ENCODE data around the gene UTS2R. TPM values are rescaled to one million over a fixed set of nuclear protein-coding genes. Genes with fewer than 3 reads are reported as not detected.

UTS2R gene
- total RNA-seq, 1 experiment from 2014 or later = 0.46 TPM

- TF ChIP-seq, protein P1, sequence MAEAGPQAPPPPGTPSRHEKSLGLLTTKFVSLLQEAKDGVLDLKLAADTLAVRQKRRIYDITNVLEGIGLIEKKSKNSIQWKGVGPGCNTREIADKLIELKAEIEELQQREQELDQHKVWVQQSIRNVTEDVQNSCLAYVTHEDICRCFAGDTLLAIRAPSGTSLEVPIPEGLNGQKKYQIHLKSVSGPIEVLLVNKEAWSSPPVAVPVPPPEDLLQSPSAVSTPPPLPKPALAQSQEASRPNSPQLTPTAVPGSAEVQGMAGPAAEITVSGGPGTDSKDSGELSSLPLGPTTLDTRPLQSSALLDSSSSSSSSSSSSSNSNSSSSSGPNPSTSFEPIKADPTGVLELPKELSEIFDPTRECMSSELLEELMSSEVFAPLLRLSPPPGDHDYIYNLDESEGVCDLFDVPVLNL (CRISPR knock-in tag; IDR thresholded peaks at IDR 0.05; ENCODE audit: borderline replicate concordance, low read depth) = no peak
- no peak for TF ChIP-seq CBFB (CRISPR knock-in tag; IDR thresholded peaks at IDR 0.05; ENCODE audit: low read depth)
- TF ChIP-seq, protein P2, sequence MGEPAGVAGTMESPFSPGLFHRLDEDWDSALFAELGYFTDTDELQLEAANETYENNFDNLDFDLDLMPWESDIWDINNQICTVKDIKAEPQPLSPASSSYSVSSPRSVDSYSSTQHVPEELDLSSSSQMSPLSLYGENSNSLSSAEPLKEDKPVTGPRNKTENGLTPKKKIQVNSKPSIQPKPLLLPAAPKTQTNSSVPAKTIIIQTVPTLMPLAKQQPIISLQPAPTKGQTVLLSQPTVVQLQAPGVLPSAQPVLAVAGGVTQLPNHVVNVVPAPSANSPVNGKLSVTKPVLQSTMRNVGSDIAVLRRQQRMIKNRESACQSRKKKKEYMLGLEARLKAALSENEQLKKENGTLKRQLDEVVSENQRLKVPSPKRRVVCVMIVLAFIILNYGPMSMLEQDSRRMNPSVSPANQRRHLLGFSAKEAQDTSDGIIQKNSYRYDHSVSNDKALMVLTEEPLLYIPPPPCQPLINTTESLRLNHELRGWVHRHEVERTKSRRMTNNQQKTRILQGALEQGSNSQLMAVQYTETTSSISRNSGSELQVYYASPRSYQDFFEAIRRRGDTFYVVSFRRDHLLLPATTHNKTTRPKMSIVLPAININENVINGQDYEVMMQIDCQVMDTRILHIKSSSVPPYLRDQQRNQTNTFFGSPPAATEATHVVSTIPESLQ (CRISPR knock-in tag; IDR thresholded peaks at IDR 0.05) = no peak
- no peak for TF ChIP-seq OVOL2 (CRISPR knock-in tag; IDR thresholded peaks at IDR 0.05; ENCODE audit: borderline replicate concordance)
These were observed 25.3 kb downstream of the UTS2R start (continued) for GRCh38 chr17:82396601-82397435.

DNA sequence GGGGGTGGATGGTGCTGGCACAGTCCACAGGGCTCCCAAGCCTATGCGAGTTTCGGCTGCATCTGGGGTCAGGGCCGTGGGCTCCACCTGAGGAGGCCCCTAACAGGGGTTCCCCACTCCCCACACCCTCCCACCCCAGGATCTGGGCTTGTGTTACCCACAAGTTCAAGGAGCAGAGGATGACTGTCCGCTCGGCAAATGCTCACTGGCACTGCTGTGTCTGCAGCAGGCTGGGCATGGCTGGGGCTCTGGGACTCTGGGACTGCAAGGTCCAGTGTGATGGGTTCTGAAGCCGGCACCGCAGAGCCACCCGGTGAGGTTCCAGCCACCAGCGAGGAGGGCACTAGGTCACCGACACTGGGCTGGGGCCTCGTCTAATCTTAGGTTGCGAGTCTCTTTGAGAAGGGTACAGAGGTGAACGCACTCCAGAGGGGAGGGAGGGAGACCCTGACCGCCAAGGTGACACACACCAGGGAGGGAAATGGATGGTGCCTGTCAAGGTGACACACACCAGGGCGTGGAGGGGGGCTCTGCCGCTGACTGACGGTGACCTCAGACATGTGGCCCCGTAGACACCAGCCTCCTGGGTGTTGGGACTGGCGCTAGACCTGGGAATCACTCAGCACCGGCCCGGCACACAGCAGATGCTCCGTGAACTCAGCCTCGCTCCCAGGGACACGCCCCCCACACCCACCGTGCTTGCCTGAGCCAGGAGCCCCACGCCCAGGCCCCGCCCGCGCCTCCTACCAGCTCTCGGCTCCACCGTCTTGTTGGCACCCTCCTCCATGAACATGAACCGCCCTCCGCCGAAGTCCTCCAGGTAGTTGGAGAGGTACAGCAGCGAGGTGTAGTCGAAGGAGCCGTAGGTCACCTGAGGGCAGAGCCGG is 26.1 kb downstream of the UTS2R start:
- POLR2A ChIA-PET = no interaction called here
- H3K4me3 Mint-ChIP-seq = no peak overlapping the region
- ATAC-seq (no peak), DNase-seq (ENCODE audit: low spot score) (no peak)
- no peaks in the 10 kb centered on the region for H3K27me3 Mint-ChIP-seq (ENCODE audit: low read depth)
- no peaks in the 10 kb centered on the region for H3K4me1 Mint-ChIP-seq
- H3K27ac Mint-ChIP-seq = no peak overlapping the region
- H3K9me3 Mint-ChIP-seq = no peaks in the 10 kb centered on the region
- CTCF ChIA-PET = no interaction called here
- H3K36me3 Mint-ChIP-seq = peaks cover 5% of the 10 kb centered on the region
- TF ChIP-seq TP53 (CRISPR knock-in tag; IDR thresholded peaks at IDR 0.05) (no peak), ESRRA (CRISPR knock-in tag; IDR thresholded peaks at IDR 0.05; ENCODE audit: borderline replicate concordance) (no peak), ZNF423 (CRISPR knock-in tag; IDR thresholded peaks at IDR 0.05) (no peak), CDX4 (CRISPR knock-in tag; IDR thresholded peaks at IDR 0.05; ENCODE audit: borderline replicate concordance) (no peak), ZBTB21 (CRISPR knock-in tag; IDR thresholded peaks at IDR 0.05; ENCODE audit: borderline replicate concordance) (no peak), ELF4 (CRISPR knock-in tag; IDR thresholded peaks at IDR 0.05; ENCODE audit: low read depth) (no peak), MYBL2 (CRISPR knock-in tag; IDR thresholded peaks at IDR 0.05) (no peak), NR3C1 (CRISPR knock-in tag; conservative IDR thresholded peaks at IDR 0.05; ENCODE audit: low read depth) (no peak), ZNF396 (CRISPR knock-in tag; IDR thresholded peaks at IDR 0.05; ENCODE audit: borderline replicate concordance) (no peak), FOXP4 (CRISPR knock-in tag; IDR thresholded peaks at IDR 0.05) (no peak)
- TF ChIP-seq, protein P2 (CRISPR knock-in tag; IDR thresholded peaks at IDR 0.05) = no peak
- TF ChIP-seq, protein P3, sequence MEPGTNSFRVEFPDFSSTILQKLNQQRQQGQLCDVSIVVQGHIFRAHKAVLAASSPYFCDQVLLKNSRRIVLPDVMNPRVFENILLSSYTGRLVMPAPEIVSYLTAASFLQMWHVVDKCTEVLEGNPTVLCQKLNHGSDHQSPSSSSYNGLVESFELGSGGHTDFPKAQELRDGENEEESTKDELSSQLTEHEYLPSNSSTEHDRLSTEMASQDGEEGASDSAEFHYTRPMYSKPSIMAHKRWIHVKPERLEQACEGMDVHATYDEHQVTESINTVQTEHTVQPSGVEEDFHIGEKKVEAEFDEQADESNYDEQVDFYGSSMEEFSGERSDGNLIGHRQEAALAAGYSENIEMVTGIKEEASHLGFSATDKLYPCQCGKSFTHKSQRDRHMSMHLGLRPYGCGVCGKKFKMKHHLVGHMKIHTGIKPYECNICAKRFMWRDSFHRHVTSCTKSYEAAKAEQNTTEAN (CRISPR knock-in tag; IDR thresholded peaks at IDR 0.05) = no peak
- TF ChIP-seq, protein P4, sequence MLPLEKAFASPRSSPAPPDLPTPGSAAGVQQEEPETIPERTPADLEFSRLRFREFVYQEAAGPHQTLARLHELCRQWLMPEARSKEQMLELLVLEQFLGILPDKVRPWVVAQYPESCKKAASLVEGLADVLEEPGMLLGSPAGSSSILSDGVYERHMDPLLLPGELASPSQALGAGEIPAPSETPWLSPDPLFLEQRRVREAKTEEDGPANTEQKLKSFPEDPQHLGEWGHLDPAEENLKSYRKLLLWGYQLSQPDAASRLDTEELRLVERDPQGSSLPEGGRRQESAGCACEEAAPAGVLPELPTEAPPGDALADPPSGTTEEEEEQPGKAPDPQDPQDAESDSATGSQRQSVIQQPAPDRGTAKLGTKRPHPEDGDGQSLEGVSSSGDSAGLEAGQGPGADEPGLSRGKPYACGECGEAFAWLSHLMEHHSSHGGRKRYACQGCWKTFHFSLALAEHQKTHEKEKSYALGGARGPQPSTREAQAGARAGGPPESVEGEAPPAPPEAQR (CRISPR knock-in tag; IDR thresholded peaks at IDR 0.05) = no peak
- TF ChIP-seq, protein P5, sequence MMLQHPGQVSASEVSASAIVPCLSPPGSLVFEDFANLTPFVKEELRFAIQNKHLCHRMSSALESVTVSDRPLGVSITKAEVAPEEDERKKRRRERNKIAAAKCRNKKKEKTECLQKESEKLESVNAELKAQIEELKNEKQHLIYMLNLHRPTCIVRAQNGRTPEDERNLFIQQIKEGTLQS (CRISPR knock-in tag; conservative IDR thresholded peaks at IDR 0.05) = no peak
- TF ChIP-seq, protein P6, sequence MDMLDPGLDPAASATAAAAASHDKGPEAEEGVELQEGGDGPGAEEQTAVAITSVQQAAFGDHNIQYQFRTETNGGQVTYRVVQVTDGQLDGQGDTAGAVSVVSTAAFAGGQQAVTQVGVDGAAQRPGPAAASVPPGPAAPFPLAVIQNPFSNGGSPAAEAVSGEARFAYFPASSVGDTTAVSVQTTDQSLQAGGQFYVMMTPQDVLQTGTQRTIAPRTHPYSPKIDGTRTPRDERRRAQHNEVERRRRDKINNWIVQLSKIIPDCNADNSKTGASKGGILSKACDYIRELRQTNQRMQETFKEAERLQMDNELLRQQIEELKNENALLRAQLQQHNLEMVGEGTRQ (CRISPR knock-in tag; IDR thresholded peaks at IDR 0.05) = no peak
- TF ChIP-seq, protein P1 (CRISPR knock-in tag; IDR thresholded peaks at IDR 0.05; ENCODE audit: borderline replicate concordance, low read depth) = no peak

Measured in WTC11 (cell line).